GM20431 (cell line): ENCODE measurements around the gene TWIST2.

Experiments used
- in situ Hi-C: fragments of 300-500 bp; cut with MseI, MboI; formaldehyde crosslinking; loops from one replicate; pipeline ENCODE4 v1.15.0; 2020; ENCODE audit warnings: low sequenced_read_pairs; ENCODE audit not compliant: unreplicated experiment

The TWIST2 gene

DNA sequence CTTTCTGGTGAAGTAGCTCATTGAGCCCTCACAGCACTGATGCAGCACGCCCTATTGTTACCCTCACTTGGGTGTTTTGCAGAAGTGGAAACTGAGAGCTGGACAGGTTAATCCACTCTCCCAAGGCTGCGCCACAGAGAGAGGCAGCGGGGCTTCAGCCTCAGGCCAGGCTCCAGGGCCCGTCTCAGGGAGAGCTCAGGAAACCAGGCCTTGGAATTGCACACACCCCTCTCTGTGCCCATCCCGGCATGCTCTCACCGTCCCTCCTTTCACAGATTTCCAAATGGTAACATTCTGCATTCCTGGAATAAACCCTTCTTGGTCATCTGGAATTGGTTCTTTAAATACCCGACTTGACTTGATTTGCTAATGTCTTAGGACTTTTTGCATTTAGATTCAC is 51.5 kb downstream of the TWIST2 start:
- in situ Hi-C loops: no loop called here

DNA sequence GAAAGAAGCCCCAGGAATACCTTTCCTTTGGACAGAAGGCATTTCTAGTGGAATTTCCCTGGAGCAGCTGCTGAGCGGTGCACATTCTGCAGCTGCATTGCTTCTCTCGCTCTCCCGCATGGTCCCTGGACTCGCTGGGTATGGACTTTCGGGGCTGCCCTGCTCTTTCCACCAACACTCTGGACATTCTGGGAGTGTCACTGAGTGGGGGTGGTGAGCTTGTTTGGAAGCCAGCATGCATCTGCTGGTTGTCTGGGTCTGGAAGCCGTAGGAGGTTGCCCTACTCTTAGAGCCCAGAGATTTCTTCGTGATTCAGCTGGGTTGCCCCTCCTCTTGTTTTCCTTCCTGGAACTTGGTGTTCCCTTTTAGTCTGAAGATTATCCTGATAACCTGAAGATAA is 52.6 kb downstream of the TWIST2 start:
- in situ Hi-C loops: no loop called here

DNA sequence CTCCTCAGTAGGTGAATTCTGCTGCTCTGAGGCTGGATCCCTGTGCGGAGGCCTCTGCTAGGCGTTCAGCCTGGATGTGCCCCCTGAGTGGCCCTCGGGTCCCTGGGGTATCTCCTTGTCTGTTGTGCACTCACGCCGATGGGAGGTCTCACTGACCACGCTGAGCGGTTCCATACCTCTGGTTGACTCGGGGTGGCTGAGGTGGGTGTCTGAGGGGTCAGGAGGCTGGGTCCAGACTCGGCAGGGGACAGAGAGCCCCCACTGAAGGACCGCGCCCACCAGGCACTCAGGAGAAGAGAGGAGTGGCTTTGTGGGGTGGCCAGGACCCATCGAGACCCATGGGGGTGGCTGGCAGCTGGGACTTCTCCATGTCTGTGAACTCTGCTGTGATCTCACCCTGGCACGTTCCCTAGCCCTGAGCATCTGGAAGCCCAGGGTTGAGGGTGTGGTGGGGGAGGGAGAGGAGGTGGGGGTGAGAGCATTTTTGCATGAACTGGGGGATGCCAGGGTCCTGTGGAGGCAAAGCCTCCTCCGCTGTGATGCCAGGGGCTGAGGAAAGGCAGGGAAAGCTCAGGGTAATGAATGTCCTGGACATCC is 53.7 kb downstream of the TWIST2 start:
- in situ Hi-C loops: no loop called here

DNA sequence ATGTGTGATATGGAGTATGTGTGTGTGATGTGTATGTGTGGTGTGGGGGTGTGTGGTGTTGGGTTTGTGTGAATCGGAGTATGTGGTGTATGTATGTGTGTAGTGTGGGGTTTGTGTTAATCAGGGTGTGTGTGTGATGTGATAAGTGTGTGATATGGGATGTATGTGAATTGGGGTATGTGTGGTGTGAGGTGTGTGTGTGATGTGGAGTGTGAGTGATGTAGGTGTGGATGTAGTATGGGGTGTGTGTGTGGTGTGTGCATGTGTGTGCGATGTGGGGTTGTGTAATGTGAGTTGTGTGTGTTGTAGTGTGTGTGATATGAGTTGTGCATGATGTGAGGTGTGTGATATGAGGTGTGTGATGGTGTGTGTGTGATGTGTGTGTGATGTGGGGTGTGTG is 54.4 kb downstream of the TWIST2 start:
- in situ Hi-C loops: no loop called here

DNA sequence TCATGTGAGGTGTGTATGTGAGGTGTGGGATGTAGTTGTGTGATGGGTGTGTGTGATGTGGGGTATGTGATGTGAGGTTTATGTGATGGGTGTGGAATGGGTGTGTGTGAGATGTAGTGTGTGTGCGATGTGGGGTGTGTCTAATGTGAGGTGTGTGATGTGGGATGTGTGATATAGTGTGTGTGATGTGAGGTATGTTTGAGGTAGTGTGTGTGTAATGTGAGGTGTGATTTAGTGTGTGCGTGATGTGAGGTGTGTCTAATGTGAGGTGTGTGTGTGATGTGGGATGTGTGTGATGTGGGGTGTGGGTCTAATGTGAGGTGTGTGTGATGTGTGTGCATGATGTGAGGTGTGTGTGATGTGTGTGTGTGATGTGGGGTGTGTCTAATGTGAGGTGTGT is 55.3 kb downstream of the TWIST2 start:
- in situ Hi-C loops: no loop called here

DNA sequence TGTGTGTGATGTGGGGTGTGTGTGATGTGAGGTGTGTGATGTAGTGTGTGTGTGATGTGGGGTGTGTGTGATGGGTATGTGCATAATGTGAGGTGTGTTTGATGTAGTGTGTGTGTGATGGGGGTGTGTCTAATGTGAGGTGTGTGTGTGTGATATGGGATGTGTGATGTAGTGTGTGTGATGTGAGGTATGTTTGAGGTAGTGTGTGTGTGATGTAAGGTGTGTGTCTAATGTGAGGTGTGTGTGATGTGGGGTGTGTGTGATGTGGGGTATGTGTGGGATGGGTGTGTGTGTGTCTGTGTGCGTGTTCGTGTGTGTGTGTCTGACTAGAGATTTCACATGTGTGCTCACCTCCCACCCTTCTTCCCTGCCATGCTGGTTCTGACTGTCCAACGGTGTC is 56.3 kb downstream of the TWIST2 start:
- in situ Hi-C loops: no loop called here

DNA sequence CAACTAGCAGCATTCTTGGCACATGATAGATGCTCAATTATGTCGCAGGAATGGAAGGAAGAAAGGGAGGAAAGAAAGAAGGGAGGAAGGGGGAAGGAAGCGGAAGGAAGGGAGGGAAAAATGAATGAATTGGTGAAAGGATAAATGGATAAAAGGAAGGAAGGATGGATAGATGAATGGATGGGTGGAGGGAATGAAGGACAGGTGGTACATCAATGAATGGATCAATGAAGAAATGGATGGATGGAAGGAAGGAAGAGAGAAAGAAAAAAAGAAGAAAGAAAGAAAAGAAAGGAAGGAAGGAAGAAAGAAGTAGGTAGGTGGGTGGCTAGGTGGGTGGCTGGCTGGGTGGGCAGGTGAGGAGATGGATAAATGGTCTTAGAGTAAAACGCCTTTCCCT is 56.8 kb downstream of the TWIST2 start:
- in situ Hi-C loops: no loop called here

DNA sequence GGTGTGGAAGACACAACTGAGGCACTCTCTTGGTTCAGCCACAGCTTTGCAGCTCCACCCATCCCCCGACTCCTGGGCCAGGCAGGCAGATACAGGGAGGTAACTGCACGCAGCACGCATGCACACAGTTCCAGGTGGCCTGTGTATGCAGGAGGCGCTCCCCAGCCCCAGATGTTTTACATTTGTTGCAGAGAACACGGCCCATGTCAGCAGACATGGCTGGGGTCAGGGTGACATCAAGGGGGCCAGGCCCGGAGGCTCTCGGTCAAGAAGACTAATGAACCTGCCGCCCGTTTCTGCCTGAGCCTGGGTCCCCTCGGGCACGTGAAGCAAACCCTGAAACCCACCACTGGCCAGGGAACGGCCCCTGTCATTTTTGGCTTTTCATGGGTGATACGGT is 57.3 kb downstream of the TWIST2 start:
- in situ Hi-C loops: no loop called here

DNA sequence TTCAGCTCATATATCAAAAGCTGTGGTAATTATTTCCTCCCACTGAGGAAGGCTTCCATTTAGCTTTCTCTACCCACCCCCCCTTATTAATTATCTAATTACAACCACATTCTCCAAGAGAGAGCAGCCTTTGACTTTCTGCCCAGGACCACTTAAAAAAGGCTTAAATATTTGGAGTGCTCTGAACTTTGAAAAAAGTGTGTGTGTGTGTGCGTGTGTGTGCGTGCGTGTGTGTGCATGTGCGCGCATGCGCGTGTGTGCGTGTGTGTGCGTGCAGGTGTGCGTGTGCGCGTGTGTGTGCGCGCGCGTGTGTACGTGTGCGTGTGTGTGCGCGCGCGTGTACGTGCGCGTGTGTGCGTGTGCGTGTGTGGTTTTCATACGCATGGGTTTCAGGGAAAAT is 57.8 kb downstream of the TWIST2 start:
- in situ Hi-C loops: no loop called here

DNA sequence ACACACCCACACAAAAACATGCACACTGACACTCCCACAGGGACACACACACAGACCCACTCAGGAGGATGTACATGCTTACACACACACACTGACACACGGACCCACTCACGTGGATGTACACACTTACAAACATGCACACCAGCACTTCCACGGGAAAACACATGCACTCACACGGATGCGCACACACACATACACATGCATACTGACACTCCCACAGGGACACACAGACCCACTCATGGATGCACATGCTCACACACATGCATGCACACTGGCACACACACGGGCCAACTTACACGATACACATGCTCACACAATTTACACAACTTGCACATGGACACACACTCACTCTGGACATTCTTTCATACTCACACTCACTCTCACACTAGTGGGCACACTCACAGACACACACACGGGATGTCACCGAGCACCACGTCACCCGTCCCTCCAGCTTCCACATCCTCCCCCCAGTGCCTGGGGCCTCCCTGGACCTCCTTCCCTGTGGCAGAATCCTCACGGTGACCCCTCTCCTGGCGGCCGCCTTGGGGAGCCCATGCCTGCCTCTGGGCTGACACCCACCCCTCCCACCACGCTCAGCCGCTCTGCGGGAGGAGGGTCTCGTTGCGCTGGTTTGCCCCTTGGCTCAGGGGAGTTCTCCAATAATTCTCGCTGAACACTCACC is 58.5 kb downstream of the TWIST2 start:
- in situ Hi-C loops: no loop called here

DNA sequence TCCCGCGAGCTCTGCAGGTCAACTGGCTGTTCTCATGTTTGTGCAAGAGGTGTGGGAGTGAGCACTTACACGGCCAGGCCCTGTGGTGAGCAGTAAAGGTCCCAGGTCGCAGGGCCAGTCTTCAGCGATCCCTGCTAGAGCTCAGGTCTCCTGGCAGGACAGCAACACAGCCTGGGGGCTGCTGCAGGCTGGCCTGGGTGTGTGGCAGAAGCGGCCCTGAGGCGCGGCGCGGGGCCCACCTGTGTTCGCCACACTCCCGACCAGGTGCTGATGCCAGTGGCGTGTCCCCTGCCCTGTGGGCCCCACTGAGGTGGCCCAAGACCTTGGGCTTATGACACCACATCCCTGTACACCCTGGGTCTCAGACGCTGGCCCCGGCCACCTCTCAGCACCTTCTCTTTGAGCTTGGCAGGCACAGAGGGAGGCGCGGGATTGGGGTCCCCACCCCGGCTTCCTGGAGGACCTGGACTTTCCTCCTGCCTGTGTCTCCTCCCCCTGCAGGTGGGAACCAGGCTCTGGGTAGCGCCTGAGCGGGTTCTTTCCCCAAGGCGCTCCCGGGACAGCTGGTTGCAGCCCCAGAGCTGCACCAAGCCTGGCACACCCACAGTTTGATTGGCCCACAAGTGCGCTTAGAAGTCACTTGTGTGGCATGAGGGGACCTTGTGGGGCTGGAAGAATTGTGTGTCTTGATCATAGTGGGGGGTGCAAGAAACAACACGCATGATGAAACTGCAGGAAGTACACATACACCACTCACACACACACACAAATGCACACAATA is 59.2 kb downstream of the TWIST2 start:
- in situ Hi-C loops: no loop called here

DNA sequence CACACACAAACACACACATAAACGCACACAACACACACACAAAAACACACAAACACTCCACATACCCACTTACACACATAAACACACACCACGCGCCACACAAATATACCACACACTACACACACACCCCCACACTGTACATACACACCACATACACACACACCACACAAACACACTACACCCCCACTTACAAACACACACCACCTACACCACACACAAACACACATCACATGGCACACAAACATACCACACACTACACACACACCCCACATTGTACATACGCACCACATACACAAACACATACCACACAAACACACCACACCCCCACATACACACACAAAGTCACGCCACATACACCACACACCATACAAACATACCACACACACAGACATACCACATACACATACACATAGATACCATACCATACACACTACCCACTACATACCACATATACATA is 59.9 kb downstream of the TWIST2 start:
- in situ Hi-C loops: no loop called here

DNA sequence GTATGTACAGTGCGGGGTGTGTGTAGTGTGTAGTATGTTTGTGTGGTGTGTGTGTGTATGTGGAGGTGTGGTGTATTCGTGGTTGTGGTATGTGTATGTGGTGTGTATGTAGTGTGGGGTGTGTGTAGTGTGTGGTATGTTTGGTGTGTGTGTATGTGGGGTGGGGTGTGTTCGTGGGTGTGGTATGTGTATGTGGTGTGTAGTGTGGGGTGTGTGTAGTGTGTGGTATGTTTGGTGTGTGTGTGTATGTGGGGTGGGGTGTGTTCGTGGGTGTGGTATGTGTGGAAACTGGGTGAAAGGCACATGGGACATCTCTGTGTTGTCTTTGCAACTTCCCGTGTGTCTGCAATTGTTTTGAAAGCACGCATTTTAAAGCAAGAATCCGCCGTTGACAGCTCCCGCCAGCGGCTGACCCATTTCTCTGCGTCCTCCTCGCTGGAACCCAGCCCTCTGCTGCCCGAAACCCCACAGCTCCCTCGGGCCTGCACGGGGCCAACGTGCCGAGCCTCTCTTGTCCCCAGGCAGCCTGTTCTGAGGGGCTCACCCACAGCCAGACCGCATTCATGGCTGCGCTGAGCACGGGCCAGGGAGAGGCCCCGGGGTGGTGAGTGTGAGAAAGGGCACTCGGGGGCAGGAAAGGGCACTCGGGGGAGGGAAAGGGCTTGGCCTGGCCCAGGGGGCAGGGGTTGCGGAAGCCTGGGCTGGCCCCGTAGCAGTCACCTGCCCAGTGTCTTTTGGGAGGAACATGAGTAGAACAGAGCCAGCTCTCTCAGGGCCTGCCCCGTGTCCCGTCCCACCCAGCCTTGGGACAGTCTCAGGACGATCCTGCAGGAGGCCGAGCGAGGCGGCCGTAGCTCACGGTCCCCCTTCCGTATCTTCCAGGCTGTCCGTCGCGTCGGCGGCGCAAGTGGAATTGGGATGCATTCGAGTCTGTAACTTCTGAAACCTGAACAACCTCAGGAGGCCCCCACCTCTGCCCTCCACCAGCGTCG is 61.4 kb downstream of the TWIST2 start:
- in situ Hi-C loops: no loop called here

DNA sequence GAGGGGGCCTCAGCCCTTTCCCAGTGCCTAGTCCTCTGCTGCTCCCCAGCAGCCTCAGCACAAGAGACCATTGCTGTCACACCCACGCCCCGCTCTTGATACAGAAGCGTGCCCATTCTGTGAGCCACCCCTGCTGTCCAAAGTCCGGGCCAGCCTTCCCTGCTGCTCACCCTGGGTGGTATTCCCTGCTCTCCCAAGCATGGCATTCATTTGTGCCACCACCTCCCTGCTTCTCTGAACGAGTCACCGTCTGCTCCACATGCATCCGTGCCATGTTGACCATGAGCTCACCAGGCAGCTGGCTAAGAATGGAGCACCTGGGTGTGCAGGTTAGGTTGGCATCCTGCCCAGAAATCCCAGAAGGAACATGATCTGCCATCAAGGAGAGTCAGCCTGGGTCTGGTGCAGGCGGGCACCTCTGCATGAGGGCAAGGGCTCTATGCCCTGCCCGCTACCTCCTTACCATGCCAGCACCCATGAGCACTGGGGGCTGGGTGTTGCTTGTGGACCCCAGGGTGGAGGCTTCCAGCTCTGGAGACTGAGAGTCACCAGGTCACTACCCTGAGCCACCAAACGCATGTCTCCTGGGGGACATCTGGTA is 63.0 kb downstream of the TWIST2 start:
- in situ Hi-C loops: no loop called here

DNA sequence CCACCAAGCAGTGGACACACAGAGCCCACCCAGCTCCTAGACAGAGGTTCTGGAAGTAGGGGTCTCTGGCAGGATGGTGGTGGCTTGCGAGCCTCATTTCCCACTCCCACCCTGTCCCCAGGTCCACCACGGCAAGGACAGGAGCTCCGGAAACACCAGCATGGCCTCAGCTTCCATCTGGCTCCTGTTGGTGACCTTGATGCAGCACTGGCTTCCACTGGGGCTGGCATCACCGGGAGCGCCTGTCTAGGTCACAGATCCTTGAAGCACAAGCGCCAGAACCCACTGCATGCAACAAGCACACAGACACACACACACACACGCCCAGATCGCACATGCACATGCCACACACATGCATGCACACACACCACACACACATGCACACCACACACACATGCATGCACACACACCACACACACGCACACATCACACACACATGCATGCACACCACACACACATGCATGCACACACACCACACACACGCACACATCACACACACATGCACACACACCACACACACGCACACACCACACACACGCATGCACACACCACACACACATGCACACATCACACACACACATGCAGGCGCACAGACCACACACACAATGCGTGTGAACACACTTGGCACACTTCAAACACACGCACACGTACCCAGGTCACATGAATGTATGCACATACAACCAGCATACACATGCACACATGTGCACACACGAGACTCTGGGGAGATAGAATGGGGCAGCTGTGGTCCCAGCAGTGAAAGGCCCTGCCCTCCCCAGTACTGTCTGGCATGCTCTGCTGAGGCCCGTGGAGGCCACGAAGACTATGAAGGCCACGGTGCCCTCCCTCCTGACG is 63.7 kb downstream of the TWIST2 start:
- in situ Hi-C loops: no loop called here

DNA sequence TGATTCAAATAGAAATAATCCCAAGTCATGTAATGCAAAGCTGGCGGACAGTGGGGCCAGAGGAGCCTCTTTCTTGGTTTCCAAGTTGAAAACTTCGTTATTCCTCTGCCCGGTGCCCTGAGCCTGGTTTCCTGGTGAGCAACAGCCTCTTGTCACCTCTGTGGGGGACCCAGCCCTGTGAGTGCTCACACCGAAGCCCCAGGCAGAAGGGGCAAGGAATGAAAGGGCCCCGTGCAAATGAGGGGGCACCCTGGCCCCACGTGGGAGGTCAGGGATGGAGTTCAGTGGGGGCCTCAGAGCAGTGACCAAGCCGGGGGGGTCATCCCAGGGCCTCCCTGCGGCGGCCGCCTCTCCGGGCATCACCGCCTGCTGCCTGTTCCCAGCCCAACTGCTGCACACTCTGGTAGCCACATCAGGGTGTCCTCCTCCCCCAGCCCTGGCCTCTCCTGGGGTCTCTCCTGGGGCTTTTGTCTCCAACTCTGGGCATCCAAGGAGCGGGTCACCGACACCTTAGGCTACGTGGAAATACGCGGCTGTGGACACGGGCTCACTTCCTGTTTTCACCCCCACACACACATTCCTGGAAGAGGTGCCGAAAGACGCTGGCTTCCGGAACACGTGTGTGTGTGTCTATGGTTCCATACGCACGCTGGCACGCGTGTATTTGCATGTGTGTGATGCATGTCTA is 64.5 kb downstream of the TWIST2 start:
- in situ Hi-C loops: no loop called here

DNA sequence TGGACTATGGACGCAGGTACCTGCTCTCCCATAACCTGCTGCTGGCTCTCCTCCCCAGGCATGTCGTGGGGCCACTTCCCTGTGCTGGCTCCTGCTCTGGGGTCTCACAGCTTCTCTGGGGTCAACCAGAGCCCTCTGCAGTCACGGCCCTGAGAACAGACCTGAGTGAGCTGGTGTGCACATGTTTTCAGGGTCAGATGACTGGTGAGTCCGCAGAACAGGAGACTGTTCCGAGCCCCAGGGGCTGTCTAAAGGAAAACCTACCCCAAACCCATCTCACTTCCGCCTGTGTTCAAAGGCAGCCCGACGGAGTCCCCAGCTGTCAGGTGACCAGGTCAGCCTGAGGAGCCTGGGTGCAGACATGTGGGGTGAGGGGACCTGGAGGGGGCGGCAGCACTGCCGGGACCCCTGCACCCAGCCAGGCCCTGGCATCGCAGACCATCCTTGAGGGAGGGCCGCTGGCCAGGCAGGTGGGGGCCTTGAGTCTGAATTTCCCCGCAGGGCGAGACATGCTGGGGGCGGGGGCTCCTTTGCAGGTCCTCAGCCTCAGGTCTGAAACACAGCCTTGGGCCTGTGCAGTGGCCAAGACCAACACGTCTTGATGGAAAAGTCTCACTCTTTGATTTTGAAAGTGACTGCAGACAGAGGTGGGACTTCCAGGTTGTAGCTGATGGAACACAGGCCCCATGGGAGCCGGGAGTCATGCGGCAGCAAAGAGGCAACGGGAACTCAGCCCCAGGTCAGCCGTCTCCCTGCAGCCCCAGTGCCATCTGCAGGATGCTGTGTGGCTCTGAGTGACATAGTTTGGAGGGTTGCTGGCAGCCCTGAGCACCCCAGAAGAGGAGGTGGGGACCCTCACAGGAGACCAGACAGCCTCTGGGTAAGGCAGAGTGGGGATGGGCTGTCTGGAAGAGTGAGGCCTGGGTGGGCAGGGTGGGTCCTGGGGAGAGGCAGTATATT is 65.3 kb downstream of the TWIST2 start:
- in situ Hi-C loops: no loop called here
